Activated B cell treated with CpG ODN at 0.5 μM for 24 hours (primary cell): ENCODE results near the gene KIAA1958. TPM values are rescaled to one million over a fixed set of nuclear protein-coding genes. Genes with fewer than 3 reads are reported as not detected.

Experiments
- ATAC-seq: fragments of 200-7000 bp; cut with Tn5 transposase; one replicate; pipeline ENCODE4 v1.10.0; 2021; ENCODE audit warnings: low read depth, mild to moderate bottlenecking, moderate library complexity
- CTCF ChIA-PET: fragments of 350-600 bp; sonication (Branson Sonifier 250); formaldehyde crosslinking; loops from one replicate; lab custom pipeline; 2021; ENCODE audit warnings: antibody characterized with exemption; lab: Charles Lee
- POLR2A ChIA-PET: fragments of 350-600 bp; sonication (Branson Sonifier 250); formaldehyde crosslinking; loops from one replicate; lab custom pipeline; 2021; ENCODE audit warnings: antibody characterized with exemption; lab: Charles Lee
- DNase-seq: peaks from one replicate; pipeline ENCODE4 v3.0.0; 2022
- H3K27ac Mint-ChIP-seq: one replicate; pipeline ENCODE4 v1.8.0; 2020; ENCODE audit warnings: mixed read lengths
- H3K27me3 Mint-ChIP-seq: one replicate; pipeline ENCODE4 v1.8.0; 2021; ENCODE audit warnings: mixed read lengths
- H3K36me3 Mint-ChIP-seq: one replicate; pipeline ENCODE4 v1.8.0; 2021; ENCODE audit warnings: low read depth, mixed read lengths
- H3K4me1 Mint-ChIP-seq: one replicate; pipeline ENCODE4 v1.8.0; 2021; ENCODE audit warnings: mixed read lengths
- H3K4me3 Mint-ChIP-seq: one replicate; pipeline ENCODE4 v1.8.0; 2020; ENCODE audit warnings: mild to moderate bottlenecking, mixed read lengths
- H3K9me3 Mint-ChIP-seq: one replicate; pipeline ENCODE4 v1.8.0; 2020; ENCODE audit warnings: mixed read lengths
- CTCF ChIP-seq: fragments of 200-600 bp; IDR thresholded peaks from one replicate; pipeline ENCODE4 v1.8.0; 2022; ENCODE audit warnings: antibody characterized with exemption, mild to moderate bottlenecking
- intact Hi-C: fragments of 100-400 bp; cut with micrococcal nuclease; formaldehyde crosslinking; loops from one replicate; pipeline ENCODE4 v1.15.1; 2024
- total RNA-seq: library from RNA; stranded (reverse); gene quantifications from 2 replicates; pipeline ENCODE4 v1.2.3, GENCODE V29; 2022

Gene KIAA1958
- total RNA-seq, 1 donor from 2014 or later, result 7.4 TPM

GRCh38 chr9:112447283-112447761 lies 39.3 kb upstream of the KIAA1958 start:
- H3K4me3 Mint-ChIP-seq, result no peak overlapping the region
- intact Hi-C loops, result loop anchor here (10.0 kb wide), 2 partner anchors 267 to 353 kb away; partner anchors contain the start of gene INIP
- POLR2A ChIA-PET, result no interaction called here
- TF ChIP-seq CTCF, result no peak
- DNase-seq, result no peak
- CTCF ChIA-PET, result interaction anchor here (0.6 to 1.2 kb wide), 2 partner anchors 7 to 345 kb away, joined by 3 read pairs; no protein-coding TSS in a partner anchor
- no peaks in the 10 kb centered on the region for H3K27me3 Mint-ChIP-seq
- H3K27ac Mint-ChIP-seq, result peak overlapping the region; percentile 30
- peaks cover under 1% of the 10 kb centered on the region for H3K36me3 Mint-ChIP-seq
- H3K4me1 Mint-ChIP-seq, result peaks cover 42% of the 10 kb centered on the region
- no peaks in the 10 kb centered on the region for H3K9me3 Mint-ChIP-seq
- ATAC-seq, result no peak

- ATAC-seq, result no peak
Measured at GRCh38 chr9:112462855-112463254, 23.8 kb upstream of the KIAA1958 start.

GRCh38 chr9:112465352-112465751 lies 21.3 kb upstream of the KIAA1958 start:
- Mint-ChIP-seq H3K27me3 (no peaks in the 10 kb centered on the region), H3K27ac (no peak overlapping the region), H3K4me3 (no peak overlapping the region), H3K4me1 (no peaks in the 10 kb centered on the region), H3K36me3 (peaks cover 28% of the 10 kb centered on the region), H3K9me3 (peaks cover 2% of the 10 kb centered on the region)
- TF ChIP-seq CTCF, result no peak
- no peak for ATAC-seq
- ChIA-PET POLR2A (no interaction called here), CTCF (no interaction called here)
- intact Hi-C loops, result no loop called here
- DNase-seq, result no peak

More at GRCh38 chr9:112462855-112463254, 23.8 kb upstream of the KIAA1958 start:
- H3K27me3 Mint-ChIP-seq, result no peaks in the 10 kb centered on the region
- H3K4me1 Mint-ChIP-seq, result no peaks in the 10 kb centered on the region
- CTCF ChIA-PET, result no interaction called here
- DNase-seq, result no peak
- H3K36me3 Mint-ChIP-seq, result peaks cover 33% of the 10 kb centered on the region
- TF ChIP-seq CTCF, result no peak
- H3K27ac Mint-ChIP-seq, result no peak overlapping the region
- H3K9me3 Mint-ChIP-seq, result peaks cover 2% of the 10 kb centered on the region
- H3K4me3 Mint-ChIP-seq, result no peak overlapping the region
- intact Hi-C loops, result no loop called here
- POLR2A ChIA-PET, result no interaction called here

- Mint-ChIP-seq H3K27ac (no peak overlapping the region), H3K36me3 (peaks cover 34% of the 10 kb centered on the region), H3K4me1 (no peaks in the 10 kb centered on the region), H3K27me3 (no peaks in the 10 kb centered on the region), H3K4me3 (no peak overlapping the region), H3K9me3 (peaks cover 2% of the 10 kb centered on the region)
- ChIA-PET CTCF (no interaction called here), POLR2A (interaction anchor here (0.6 kb wide), 1 partner anchor 685 kb away, joined by 4 read pairs; no protein-coding TSS in a partner anchor)
- DNase-seq, result no peak
- TF ChIP-seq CTCF, result no peak
- intact Hi-C loops, result no loop called here
- ATAC-seq, result no peak
Measured at GRCh38 chr9:112472996-112473395, 13.6 kb upstream of the KIAA1958 start.

- Mint-ChIP-seq H3K27ac (no peak overlapping the region), H3K4me1 (no peaks in the 10 kb centered on the region), H3K4me3 (no peak overlapping the region), H3K9me3 (peaks cover 7% of the 10 kb centered on the region), H3K27me3 (no peaks in the 10 kb centered on the region), H3K36me3 (peaks cover 32% of the 10 kb centered on the region)
- no peak for TF ChIP-seq CTCF
- intact Hi-C loops, result no loop called here
- ATAC-seq (no peak), DNase-seq (no peak)
- ChIA-PET POLR2A (no interaction called here), CTCF (no interaction called here)
Measured at GRCh38 chr9:112473986-112474385, 12.6 kb upstream of the KIAA1958 start.
